Measurements from ENCODE around the gene PLEK.
"Not testable (repeated sequence)": the region's sequence is repeated elsewhere in the genome, so short reads cannot be mapped to it uniquely, and the experiment has no call there.

The PLEK gene

GRCh38 chr2:68356599-68357239 is 8.4 kb upstream of the PLEK start:
- DNase-seq (ENCODE audit: low read depth): no peak

GRCh38 chr2:68357605-68358337 is 7.3 kb upstream of the PLEK start:
- DNase-seq (ENCODE audit: low read depth): peak; percentile 74

- DNase-seq (ENCODE audit: low read depth): no peak
These were observed 5.2 kb upstream of the PLEK start for GRCh38 chr2:68359889-68360288.

GRCh38 chr2:68362069-68362468 is 3.0 kb upstream of the PLEK start:
- peak; percentile 83 for DNase-seq (ENCODE audit: low read depth)

GRCh38 chr2:68362749-68363148 is 2.3 kb upstream of the PLEK start:
- no peak for DNase-seq (ENCODE audit: low read depth)

GRCh38 chr2:68363721-68364120 is 1.4 kb upstream of the PLEK start:
- DNase-seq (ENCODE audit: low read depth): no peak

- DNase-seq (ENCODE audit: low read depth): no peak
These were observed 1.0 kb downstream of the PLEK start for GRCh38 chr2:68366083-68366560.

- no peak for DNase-seq (ENCODE audit: low read depth)
These were observed 3.0 kb downstream of the PLEK start for GRCh38 chr2:68367953-68368653.

GRCh38 chr2:68368654-68369336 is 3.7 kb downstream of the PLEK start:
- DNase-seq (ENCODE audit: low read depth): peak; percentile 81

- DNase-seq (ENCODE audit: low read depth): no peak
These were observed 4.3 kb downstream of the PLEK start for GRCh38 chr2:68369337-68369734.

- no peak for DNase-seq (ENCODE audit: low read depth)
These were observed 6.1 kb downstream of the PLEK start for GRCh38 chr2:68371138-68371537.

- DNase-seq (ENCODE audit: low read depth): no peak
These were observed 6.5 kb downstream of the PLEK start for GRCh38 chr2:68371581-68371980.

- no peak for DNase-seq (ENCODE audit: low read depth)
These were observed 7.4 kb downstream of the PLEK start for GRCh38 chr2:68372485-68372884.

GRCh38 chr2:68374184-68374583 is 9.1 kb downstream of the PLEK start:
- DNase-seq (ENCODE audit: low read depth): no peak

- DNase-seq (ENCODE audit: low read depth): no peak
These were observed 10.5 kb downstream of the PLEK start for GRCh38 chr2:68375582-68375981.

- no peak for DNase-seq (ENCODE audit: low read depth)
These were observed 12.2 kb downstream of the PLEK start for GRCh38 chr2:68377137-68377780.

- not testable (repeated sequence) for DNase-seq (ENCODE audit: low read depth)
These were observed 13.7 kb downstream of the PLEK start for GRCh38 chr2:68378779-68379178.

GRCh38 chr2:68379184-68379708 is 14.2 kb downstream of the PLEK start:
- no peak for DNase-seq (ENCODE audit: low read depth)

GRCh38 chr2:68383778-68384177 is 18.7 kb downstream of the PLEK start:
- no peak for DNase-seq (ENCODE audit: low read depth)

- DNase-seq (ENCODE audit: low read depth): no peak
These were observed 19.5 kb downstream of the PLEK start for GRCh38 chr2:68384485-68385107.

- DNase-seq (ENCODE audit: low read depth): no peak
These were observed 20.3 kb downstream of the PLEK start for GRCh38 chr2:68385220-68385906.
